Psoas muscle (tissue), 8 donors: ENCODE measurements around the gene PHLPP1. TPM values are rescaled to one million over a fixed set of nuclear protein-coding genes. Genes with fewer than 3 reads are reported as not detected.

Experiments used
- ATAC-seq, 4 donors: fragments of 200-7000 bp; cut with Tn5 transposase; one replicate each; pipeline ENCODE4 v1.9.1; 2020; ENCODE audit warnings: moderate library complexity in 3 of 4, mild to moderate bottlenecking in 2 of 4
- DNase-seq, 2 donors: peaks; one replicate each; pipeline ENCODE4 v3.0.0-alpha.2; 2020
- H3K27ac ChIP-seq: fragments of 200-600 bp; one replicate; pipeline ENCODE4 v1.8.0; 2022
- H3K27me3 ChIP-seq, 3 donors: fragments of 200-600 bp in 1 of 3; one replicate each; pipeline versions ENCODE4 v1.6.1 to v1.8.0; 2013 to 2022; ENCODE audit warnings: low read length in 2 of 3, mild to moderate bottlenecking in 2 of 3, moderate library complexity in 1 of 3; ENCODE audit not compliant: insufficient read depth in 3 of 3
- H3K36me3 ChIP-seq, 2 donors: fragments of 200-600 bp in 1 of 2; one replicate each; pipeline versions ENCODE4 v1.6.1 to v1.8.0; 2013 to 2022; ENCODE audit warnings: low read depth in 1 of 2, mild to moderate bottlenecking in 1 of 2, moderate library complexity in 1 of 2; ENCODE audit not compliant: insufficient read depth in 1 of 2
- H3K4me1 ChIP-seq: fragments of 200-600 bp; one replicate; pipeline ENCODE4 v1.8.0; 2022
- H3K4me3 ChIP-seq: fragments of 200-600 bp; one replicate; pipeline ENCODE4 v1.8.0; 2022; ENCODE audit warnings: mild to moderate bottlenecking
- H3K9me3 ChIP-seq: fragments of 200-600 bp; one replicate; pipeline ENCODE4 v1.8.0; 2022
- WGBS, 3 donors: extraction: QIAGEN DNeasy Blood & Tissue Kit; methylation state at CpG; one replicate each; pipeline versions ENCODE4 v1.1.6 to v1.1.7; 2013; 5-methylcytosine and 5-hydroxymethylcytosine counted together
- intact Hi-C, 2 donors: fragments of 100-400 bp; cut with DNase I; formaldehyde crosslinking; loops; one replicate each; pipeline versions ENCODE4 v1.11.0 to v1.14.2; 2022
- long read RNA-seq, 2 donors: library from polyadenylated mRNA; unstranded; transcript quantifications; one replicate each; pipeline ENCODE4 v2.0.0, GENCODE V29; 2021
- polyA plus RNA-seq, 3 donors: library from polyadenylated mRNA; stranded (reverse); fragments of 200-250 nt; gene quantifications; one replicate each; pipeline ENCODE4 v1.2.3, GENCODE V29; 2013
- total RNA-seq, 4 donors: library from RNA; stranded (reverse); fragmentation: NEBNext Ultra II Directional in 2 of 4; extraction: Animal tissue kit (Norgen Biotek cat#: 25700) in 2 of 4; gene quantifications; one replicate each; pipeline versions ENCODE4 v1.2.1 to v1.2.4, GENCODE V29; 2021 to 2023
- TF ChIP-seq, protein P1 (sequence below): fragments of 200-600 bp; IDR thresholded peaks from one replicate; pipeline ENCODE4 v1.8.0; 2022; ENCODE audit warnings: antibody characterized with exemption
- donor health status: healthy with polysubstance abuse.
- donor health status: DM: no; HTN: no; CAD: no; lungs with moderate emphysema.
- donor health status: Bipolar disorder and iron deficiency.
- donor health status: healthy.
- donor health status: DM: yes; HTN: yes; CAD: no.
- donor health status: DM: no; HTN: no; CAD: no.
- donor health status: DM: no; HTN: no; CAD: no.
- donor health status: DM: yes; HTN: yes; CAD: no.

PHLPP1 gene
- total RNA-seq (1 to 10 TPM; 3.5 to 6.4 (median 5.7) TPM), polyA plus RNA-seq (1 to 10 TPM in 2 of 3 donors, under 1 TPM in 1; 0.79 to 2.6 (median 2.5) TPM)
- long read RNA-seq, donor 1, partial matches to known transcripts, result 1 of 2 reads
- long read RNA-seq, donor 1, other reads (novel, unspliced or antisense), result 1 of 2 reads
- long read RNA-seq, donor 2, full-length matches to known transcripts, result 2 of 7 reads
- long read RNA-seq, donor 2, partial matches to known transcripts, result 5 of 7 reads
- long read RNA-seq, donor 2, other reads (novel, unspliced or antisense), result 0 of 7 reads

DNA sequence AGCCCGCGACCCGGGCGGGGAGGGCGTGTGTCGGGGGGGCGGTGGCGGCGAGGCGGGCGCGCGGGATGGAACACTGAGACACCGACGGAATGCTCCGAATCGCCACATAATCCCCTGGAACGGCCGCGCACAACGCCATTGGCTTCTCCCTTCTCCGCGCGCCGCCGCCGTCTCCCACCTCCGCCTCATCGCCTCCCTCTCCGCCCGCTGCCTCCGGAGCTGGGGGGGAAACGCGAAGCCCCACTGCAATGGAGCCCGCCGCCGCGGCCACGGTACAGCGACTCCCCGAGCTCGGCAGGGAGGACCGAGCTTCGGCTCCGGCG is at the start of gene PHLPP1:
TSS of gene PHLPP1 (plus strand) at position 106 of the 323 bp plus-strand sequence. CDS start at position 249, 143 bp downstream.
- Histone ChIP-seq H3K9me3 (no peaks in the 10 kb centered on the region), H3K27me3 (no peaks in the 10 kb centered on the region), H3K27ac (peak within 1 kb of the TSS; percentile 88), H3K4me3 (peak within 1 kb of the TSS; percentile 79), H3K4me1 (peaks cover 22% of the 10 kb centered on the region), H3K36me3 (no peaks in the 10 kb centered on the region)
- ATAC-seq (no peak), DNase-seq (no peak)
- TF ChIP-seq, protein P1, sequence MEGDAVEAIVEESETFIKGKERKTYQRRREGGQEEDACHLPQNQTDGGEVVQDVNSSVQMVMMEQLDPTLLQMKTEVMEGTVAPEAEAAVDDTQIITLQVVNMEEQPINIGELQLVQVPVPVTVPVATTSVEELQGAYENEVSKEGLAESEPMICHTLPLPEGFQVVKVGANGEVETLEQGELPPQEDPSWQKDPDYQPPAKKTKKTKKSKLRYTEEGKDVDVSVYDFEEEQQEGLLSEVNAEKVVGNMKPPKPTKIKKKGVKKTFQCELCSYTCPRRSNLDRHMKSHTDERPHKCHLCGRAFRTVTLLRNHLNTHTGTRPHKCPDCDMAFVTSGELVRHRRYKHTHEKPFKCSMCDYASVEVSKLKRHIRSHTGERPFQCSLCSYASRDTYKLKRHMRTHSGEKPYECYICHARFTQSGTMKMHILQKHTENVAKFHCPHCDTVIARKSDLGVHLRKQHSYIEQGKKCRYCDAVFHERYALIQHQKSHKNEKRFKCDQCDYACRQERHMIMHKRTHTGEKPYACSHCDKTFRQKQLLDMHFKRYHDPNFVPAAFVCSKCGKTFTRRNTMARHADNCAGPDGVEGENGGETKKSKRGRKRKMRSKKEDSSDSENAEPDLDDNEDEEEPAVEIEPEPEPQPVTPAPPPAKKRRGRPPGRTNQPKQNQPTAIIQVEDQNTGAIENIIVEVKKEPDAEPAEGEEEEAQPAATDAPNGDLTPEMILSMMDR, result no peak
- intact Hi-C loops, result loop anchor here (1.0 to 10.0 kb wide), 6 partner anchors 121 to 709 kb away; partner anchors contain the start of genes PIGN (in 1 of the 2), RELCH (in 1 of the 2) and VPS4B (in 1 of the 2)
- 0 to 1% (median 1%) methylated on average over 22 to 46 of the region's 46 CpGs for WGBS, 3 donors

DNA sequence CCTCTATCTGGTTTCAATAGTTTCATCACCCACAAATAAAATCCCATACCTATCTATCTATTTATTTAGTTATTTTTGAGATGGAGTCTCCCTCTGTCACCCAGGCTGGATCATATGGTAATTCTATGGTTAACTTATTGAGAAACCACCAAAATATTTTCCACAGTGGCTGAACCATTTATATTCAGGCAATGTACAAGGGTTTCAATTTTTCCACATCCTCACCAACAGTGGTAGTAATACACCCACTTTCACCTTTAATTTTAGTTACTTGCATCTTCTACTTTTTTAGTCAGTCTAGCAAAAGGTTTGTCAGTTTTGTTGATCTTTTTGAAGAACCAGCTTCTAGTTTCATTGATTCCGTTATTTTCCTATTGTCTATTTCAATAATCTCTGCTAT is 46.1 kb upstream of the PHLPP1 start:
- TF ChIP-seq, protein P1, result no peak
- intact Hi-C loops, result no loop called here
- 95 to 97% (median 95%) methylated on average over 1 of the region's 1 CpG for WGBS, 3 donors
- no peak overlapping the region for H3K4me3 ChIP-seq
- peaks cover 8% of the 10 kb centered on the region for H3K9me3 ChIP-seq
- H3K4me1 ChIP-seq, result no peaks in the 10 kb centered on the region
- H3K36me3 ChIP-seq, result no peaks in the 10 kb centered on the region
- H3K27ac ChIP-seq, result no peak overlapping the region
- no peak for ATAC-seq
- DNase-seq, result no peak
- no peaks in the 10 kb centered on the region for H3K27me3 ChIP-seq

GRCh38 chr18:62670573-62670972 is 44.8 kb upstream of the PHLPP1 start:
- TF ChIP-seq, protein P1, result no peak
- Histone ChIP-seq H3K27me3 (no peaks in the 10 kb centered on the region), H3K4me1 (no peaks in the 10 kb centered on the region), H3K27ac (no peak overlapping the region), H3K4me3 (no peak overlapping the region), H3K36me3 (no peaks in the 10 kb centered on the region), H3K9me3 (peaks cover 8% of the 10 kb centered on the region)
- DNase-seq (no peak), ATAC-seq (no peak)
- 96% methylated on average over 2 of the region's 2 CpGs for WGBS, 3 donors
- intact Hi-C loops, result no loop called here

DNA sequence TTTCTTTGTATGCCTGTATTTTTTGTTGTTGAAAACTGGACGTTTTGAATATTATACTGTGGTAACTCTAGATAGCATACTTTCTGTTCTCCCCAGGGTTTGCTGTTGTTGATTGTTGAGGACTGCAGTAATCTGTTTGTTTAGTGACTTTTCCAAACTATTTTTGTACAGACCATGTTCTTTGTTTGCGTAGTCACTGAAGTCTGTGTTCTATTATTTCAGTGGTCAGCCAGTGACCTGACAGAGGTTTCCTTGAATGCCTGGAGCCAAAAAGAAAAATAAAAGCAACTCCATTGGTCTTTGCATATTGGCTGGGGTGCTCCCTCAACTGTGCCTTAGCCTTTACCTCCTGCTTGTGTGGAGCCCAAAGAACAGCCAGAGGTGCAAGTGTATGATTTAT is 42.7 kb upstream of the PHLPP1 start:
- Histone ChIP-seq H3K27me3 (no peaks in the 10 kb centered on the region), H3K4me1 (no peaks in the 10 kb centered on the region), H3K27ac (no peak overlapping the region), H3K9me3 (peaks cover 8% of the 10 kb centered on the region), H3K36me3 (no peaks in the 10 kb centered on the region), H3K4me3 (no peak overlapping the region)
- DNase-seq (no peak), ATAC-seq (no peak)
- TF ChIP-seq, protein P1, result no peak
- WGBS, 3 donors, result 66 to 87% (median 71%) methylated on average over 2 of the region's 2 CpGs
- intact Hi-C loops, result no loop called here
